HCT116 (cell line): ENCODE data around the gene THSD1. TPM values are rescaled to one million over a fixed set of nuclear protein-coding genes. Genes with fewer than 3 reads are reported as not detected.

Source experiments
- ATAC-seq: fragments of 200-7000 bp; cut with Tn5 transposase; 2 replicates; pipeline ENCODE4 v1.9.1; 2020; ENCODE audit warnings: mild to moderate bottlenecking, moderate library complexity
- BruUV-seq: library from RNA; stranded (reverse); fragments of 400-500 nt; replicated peaks from 2 replicates; lab custom pipeline; 2021; lab: Mats Ljungman, UMichigan
- CTCF ChIA-PET: fragments of 300-600 bp; sonication (Branson Sonifier 250); formaldehyde crosslinking; loops from one replicate; lab custom pipeline; 2021; ENCODE audit warnings: antibody characterized with exemption; lab: Charles Lee
- POLR2A ChIA-PET: fragments of 300-600, 350-600 bp; sonication (Branson Sonifier 250); formaldehyde crosslinking; loops from one replicate; lab custom pipeline; 2021; ENCODE audit warnings: antibody characterized with exemption; lab: Charles Lee
- RAD21 ChIA-PET, 2 experiments: fragments of 300-600 bp; sonication (Branson Sonifier 250); formaldehyde crosslinking; loops; one replicate each; lab custom pipeline; 2023; ENCODE audit warnings: low total read pairs in 2 of 2; ENCODE audit not compliant: uncharacterized antibody in 2 of 2, unreplicated experiment in 2 of 2, low non-redundant PET in 1 of 2; lab: Charles Lee
- DNase-seq: peaks from one replicate; pipeline ENCODE4 v3.0.0-alpha.2; 2010; ENCODE audit warnings: low read depth, low spot score
- H2AFZ ChIP-seq: fragments of 200-600 bp; shearing (Covaris generic), sonication (generic); 2 replicates; pipeline ENCODE4 v1.6.1; 2017; ENCODE audit warnings: low read depth, mixed run types, mixed read lengths, antibody characterized with exemption, low read length; ENCODE audit not compliant: poor library complexity, severe bottlenecking
- H3K27ac ChIP-seq: 2 replicates; pipeline ENCODE4 v1.5.1; 2012; ENCODE audit warnings: low read depth, low read length
- H3K27me3 ChIP-seq: fragments of 200-600 bp; sonication (generic); 2 replicates; pipeline ENCODE4 v1.6.1; 2016; ENCODE audit warnings: mixed run types, low read length, mixed read lengths; ENCODE audit not compliant: insufficient read depth
- H3K36me3 ChIP-seq, 2 experiments: fragments of 200-500 bp in 1 of 2; fragments of 200-600 bp in 1 of 2; sonication (Bioruptor generic) in 1 of 2; sonication (generic) in 1 of 2; 2 replicates each; pipeline versions ENCODE4 v1.5.1 to v1.6.1; 2014 to 2016; ENCODE audit warnings: low read length in 2 of 2, inconsistent platforms in 1 of 2, mixed read lengths in 1 of 2, mixed run types in 1 of 2; ENCODE audit not compliant: insufficient read depth in 2 of 2, control insufficient read depth in 1 of 2
- H3K4me1 ChIP-seq, 2 experiments: fragments of 200-600 bp in 1 of 2; sonication (generic) in 1 of 2; 2 replicates each; pipeline versions ENCODE4 v1.5.1 to v1.6.1; 2012 to 2017; ENCODE audit warnings: low read length in 2 of 2, inconsistent platforms in 1 of 2, mild to moderate bottlenecking in 1 of 2, mixed read lengths in 1 of 2, mixed run types in 1 of 2, moderate library complexity in 1 of 2; ENCODE audit not compliant: insufficient read depth in 2 of 2, control insufficient read depth in 1 of 2
- H3K4me2 ChIP-seq: fragments of 200-600 bp; sonication (generic); 2 replicates; pipeline ENCODE4 v1.6.1; 2017; ENCODE audit warnings: mixed run types, low read length, mixed read lengths
- H3K4me3 ChIP-seq, 2 experiments: fragments of 200-600 bp in 1 of 2; sonication (generic) in 1 of 2; replicated peaks in 1 of 2; 2 replicates each; pipeline ENCODE4 v1.5.1; 2011 to 2016; ENCODE audit warnings: low read length in 2 of 2, control low read depth in 1 of 2, low read depth in 1 of 2, mild to moderate bottlenecking in 1 of 2, mixed read lengths in 1 of 2, mixed run types in 1 of 2
- H3K79me2 ChIP-seq: fragments of 200-600 bp; sonication (generic); 2 replicates; pipeline ENCODE4 v1.6.1; 2017; ENCODE audit warnings: mild to moderate bottlenecking, mixed run types, low read length, moderate library complexity, mixed read lengths; ENCODE audit not compliant: insufficient read depth
- H3K9ac ChIP-seq: fragments of 200-600 bp; sonication (generic); 2 replicates; pipeline ENCODE4 v1.6.1; 2016; ENCODE audit warnings: low read length, mixed read lengths
- H3K9me2 ChIP-seq: fragments of 200-600 bp; sonication (generic), shearing (Covaris generic); 2 replicates; pipeline ENCODE4 v1.6.1; 2017; ENCODE audit warnings: mixed run types, mild to moderate bottlenecking, moderate library complexity; ENCODE audit not compliant: insufficient read depth
- H3K9me3 ChIP-seq, 2 experiments: fragments of 200-500 bp in 1 of 2; fragments of 200-600 bp in 1 of 2; sonication (Bioruptor generic) in 1 of 2; sonication (generic) in 1 of 2; 2 replicates each; pipeline ENCODE4 v1.6.1; 2014 to 2017; ENCODE audit warnings: low read length in 2 of 2, mixed read lengths in 2 of 2, inconsistent platforms in 1 of 2, low read depth in 1 of 2, mild to moderate bottlenecking in 1 of 2, mixed run types in 1 of 2, moderate library complexity in 1 of 2; ENCODE audit not compliant: control insufficient read depth in 1 of 2, insufficient read depth in 1 of 2
- H4K20me1 ChIP-seq: fragments of 200-600 bp; sonication (generic), shearing (Covaris generic); 2 replicates; pipeline ENCODE4 v1.6.1; 2017; ENCODE audit warnings: mixed run types, mild to moderate bottlenecking, moderate library complexity; ENCODE audit not compliant: insufficient read depth
- ATF3 ChIP-seq: IDR thresholded peaks from 2 replicates; pipeline ENCODE4 v1.6.1; 2012
- CBX3 ChIP-seq: IDR thresholded peaks from 2 replicates; pipeline ENCODE4 v1.6.1; 2012; ENCODE audit warnings: low read depth
- CEBPB ChIP-seq: IDR thresholded peaks from 2 replicates; pipeline ENCODE4 v1.6.1; 2012; ENCODE audit warnings: low read depth
- EGR1 ChIP-seq: IDR thresholded peaks from 2 replicates; pipeline ENCODE4 v1.6.1; 2012; ENCODE audit warnings: low read depth
- ELF1 ChIP-seq: IDR thresholded peaks from 2 replicates; pipeline ENCODE4 v1.6.1; 2012; ENCODE audit warnings: low read depth, borderline replicate concordance
- EZH2 ChIP-seq: fragments of 200-600 bp; sonication (generic); IDR thresholded peaks from 2 replicates; pipeline ENCODE4 v1.6.1; 2017; ENCODE audit warnings: antibody characterized with exemption, mixed run types
- EZH2phosphoT487 ChIP-seq: fragments of 200-600 bp; IDR thresholded peaks from 2 replicates; pipeline ENCODE4 v1.6.1; 2018; ENCODE audit warnings: antibody characterized with exemption, borderline replicate concordance
- FOSL1 ChIP-seq: IDR thresholded peaks from 2 replicates; pipeline ENCODE4 v1.6.1; 2012; ENCODE audit warnings: low read depth
- JUND ChIP-seq: IDR thresholded peaks from 2 replicates; pipeline ENCODE4 v1.6.1; 2012
- MAX ChIP-seq: IDR thresholded peaks from 2 replicates; pipeline ENCODE4 v1.6.1; 2012
- POLR2A ChIP-seq: IDR thresholded peaks from 2 replicates; pipeline ENCODE4 v1.7.0; 2011; ENCODE audit warnings: borderline replicate concordance; ENCODE audit not compliant: insufficient read depth, insufficient read length; ENCODE audit errors: extremely low read depth
- RAD21 ChIP-seq: IDR thresholded peaks from 2 replicates; pipeline ENCODE4 v1.6.1; 2012; ENCODE audit warnings: low read depth, mild to moderate bottlenecking
- SP1 ChIP-seq: IDR thresholded peaks from 2 replicates; pipeline ENCODE4 v1.6.1; 2012; ENCODE audit warnings: low read depth
- SRF ChIP-seq: IDR thresholded peaks from 2 replicates; pipeline ENCODE4 v1.6.1; 2012; ENCODE audit warnings: low read depth
- TCF7L2 ChIP-seq: IDR thresholded peaks from 2 replicates; pipeline ENCODE4 v1.7.0; 2011; ENCODE audit warnings: borderline replicate concordance, inconsistent platforms; ENCODE audit not compliant: insufficient read depth, insufficient read length; ENCODE audit errors: extremely low read depth
- YY1 ChIP-seq: IDR thresholded peaks from 2 replicates; pipeline ENCODE4 v1.6.1; 2011; ENCODE audit warnings: low read length, low read depth, moderate library complexity, mild to moderate bottlenecking; ENCODE audit not compliant: insufficient replicate concordance; ENCODE audit errors: extremely low read depth
- ZFX ChIP-seq: fragments of 450-650 bp; IDR thresholded peaks from 2 replicates; pipeline ENCODE4 v1.6.1; 2017
- ZNF274 ChIP-seq: fragments of 200-500 bp; sonication (Bioruptor generic); IDR thresholded peaks from 2 replicates; pipeline ENCODE4 v1.6.1; 2014; ENCODE audit warnings: mild to moderate bottlenecking, low read depth, low read length, inconsistent platforms
- intact Hi-C: fragments of 100-400 bp; cut with micrococcal nuclease; formaldehyde crosslinking; loops from 2 replicates; pipeline ENCODE4 v1.10.0; 2022
- total RNA-seq: library from RNA; stranded (reverse); gene quantifications from one replicate; pipeline ENCODE4 v1.2.1, GENCODE V29; 2021; ENCODE audit not compliant: unreplicated experiment
- TF ChIP-seq, protein P1 (sequence below): IDR thresholded peaks from 2 replicates; pipeline ENCODE4 v1.6.1; 2011; ENCODE audit warnings: mild to moderate bottlenecking, low read length, moderate library complexity; ENCODE audit not compliant: insufficient replicate concordance; ENCODE audit errors: extremely low read depth
- TF ChIP-seq, protein P2 (sequence below): IDR thresholded peaks from 2 replicates; pipeline ENCODE4 v1.6.1; 2012; ENCODE audit warnings: low read depth

THSD1 gene
- total RNA-seq, 1 experiment from 2014 or later = 0.76 TPM

DNA sequence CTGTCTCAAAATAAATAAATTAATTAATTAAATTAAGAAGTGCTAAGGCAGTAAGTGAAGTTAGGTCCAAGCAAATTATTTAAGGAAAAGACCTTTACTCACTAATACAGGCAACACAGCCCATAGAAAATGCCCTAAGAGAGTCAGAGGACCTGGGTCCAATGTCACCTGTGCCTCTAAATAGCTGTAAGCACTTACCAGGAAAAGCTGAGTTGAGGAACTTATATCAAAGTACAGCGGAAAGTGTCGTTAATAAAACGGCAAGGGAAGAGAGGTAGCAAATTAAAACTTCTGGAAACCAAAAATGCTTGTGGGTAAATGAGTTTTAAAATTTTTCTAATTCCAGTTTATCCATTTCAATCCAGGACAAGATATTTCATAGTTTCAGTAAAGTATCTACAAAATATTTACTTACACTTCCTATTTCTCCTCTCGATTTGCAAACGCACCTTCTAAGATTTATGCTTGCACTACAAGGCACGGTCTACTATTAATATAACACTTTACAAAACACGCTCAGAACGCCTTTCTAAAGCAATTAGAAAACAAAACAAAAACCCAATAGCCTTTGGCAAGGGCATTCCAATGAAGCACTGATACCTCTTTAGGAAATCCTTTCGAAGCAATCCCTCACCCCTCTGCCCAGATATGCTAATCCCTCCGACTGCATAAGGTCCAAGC lies 43.5 kb upstream of the THSD1 start:
- Histone ChIP-seq H3K9me3 (no peaks in the 10 kb centered on the region), H3K79me2 (peaks cover 49% of the 10 kb centered on the region), H3K4me3 (peak overlapping the region; percentile 74 to 84), H3K4me1 (peaks cover 22 to 33% of the 10 kb centered on the region in 2 experiments), H3K27me3 (no peaks in the 10 kb centered on the region), H3K9ac (peak overlapping the region; percentile 98), H3K27ac (peak overlapping the region; percentile 98), H3K36me3 (no peaks in the 10 kb centered on the region), H3K4me2 (peak overlapping the region; percentile 69), H3K9me2 (no peaks in the 10 kb centered on the region), H4K20me1 (no peaks in the 10 kb centered on the region), H2AFZ (no peak overlapping the region)
- TSS peak; percentile 52 for BruUV-seq
- CTCF ChIA-PET = interaction anchor here (0.5 to 3.6 kb wide), 12 partner anchors 15 to 322 kb away, joined by 3 to 43 read pairs (median 6); partner anchors contain the start of gene NEK5
- TF ChIP-seq, protein P1, sequence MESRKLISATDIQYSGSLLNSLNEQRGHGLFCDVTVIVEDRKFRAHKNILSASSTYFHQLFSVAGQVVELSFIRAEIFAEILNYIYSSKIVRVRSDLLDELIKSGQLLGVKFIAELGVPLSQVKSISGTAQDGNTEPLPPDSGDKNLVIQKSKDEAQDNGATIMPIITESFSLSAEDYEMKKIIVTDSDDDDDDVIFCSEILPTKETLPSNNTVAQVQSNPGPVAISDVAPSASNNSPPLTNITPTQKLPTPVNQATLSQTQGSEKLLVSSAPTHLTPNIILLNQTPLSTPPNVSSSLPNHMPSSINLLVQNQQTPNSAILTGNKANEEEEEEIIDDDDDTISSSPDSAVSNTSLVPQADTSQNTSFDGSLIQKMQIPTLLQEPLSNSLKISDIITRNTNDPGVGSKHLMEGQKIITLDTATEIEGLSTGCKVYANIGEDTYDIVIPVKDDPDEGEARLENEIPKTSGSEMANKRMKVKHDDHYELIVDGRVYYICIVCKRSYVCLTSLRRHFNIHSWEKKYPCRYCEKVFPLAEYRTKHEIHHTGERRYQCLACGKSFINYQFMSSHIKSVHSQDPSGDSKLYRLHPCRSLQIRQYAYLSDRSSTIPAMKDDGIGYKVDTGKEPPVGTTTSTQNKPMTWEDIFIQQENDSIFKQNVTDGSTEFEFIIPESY = no peak
- TF ChIP-seq EZH2 (no peak), CEBPB (no peak), CBX3 (no peak), JUND (no peak), ELF1 (no peak), MAX (no peak), POLR2A (no peak), ATF3 (no peak), SRF (no peak), TCF7L2 (no peak), ZFX (no peak), EGR1 (no peak), ZNF274 (no peak), SP1 (no peak), YY1 (no peak), EZH2phosphoT487 (no peak), RAD21 (no peak), FOSL1 (no peak)
- TF ChIP-seq, protein P2, sequence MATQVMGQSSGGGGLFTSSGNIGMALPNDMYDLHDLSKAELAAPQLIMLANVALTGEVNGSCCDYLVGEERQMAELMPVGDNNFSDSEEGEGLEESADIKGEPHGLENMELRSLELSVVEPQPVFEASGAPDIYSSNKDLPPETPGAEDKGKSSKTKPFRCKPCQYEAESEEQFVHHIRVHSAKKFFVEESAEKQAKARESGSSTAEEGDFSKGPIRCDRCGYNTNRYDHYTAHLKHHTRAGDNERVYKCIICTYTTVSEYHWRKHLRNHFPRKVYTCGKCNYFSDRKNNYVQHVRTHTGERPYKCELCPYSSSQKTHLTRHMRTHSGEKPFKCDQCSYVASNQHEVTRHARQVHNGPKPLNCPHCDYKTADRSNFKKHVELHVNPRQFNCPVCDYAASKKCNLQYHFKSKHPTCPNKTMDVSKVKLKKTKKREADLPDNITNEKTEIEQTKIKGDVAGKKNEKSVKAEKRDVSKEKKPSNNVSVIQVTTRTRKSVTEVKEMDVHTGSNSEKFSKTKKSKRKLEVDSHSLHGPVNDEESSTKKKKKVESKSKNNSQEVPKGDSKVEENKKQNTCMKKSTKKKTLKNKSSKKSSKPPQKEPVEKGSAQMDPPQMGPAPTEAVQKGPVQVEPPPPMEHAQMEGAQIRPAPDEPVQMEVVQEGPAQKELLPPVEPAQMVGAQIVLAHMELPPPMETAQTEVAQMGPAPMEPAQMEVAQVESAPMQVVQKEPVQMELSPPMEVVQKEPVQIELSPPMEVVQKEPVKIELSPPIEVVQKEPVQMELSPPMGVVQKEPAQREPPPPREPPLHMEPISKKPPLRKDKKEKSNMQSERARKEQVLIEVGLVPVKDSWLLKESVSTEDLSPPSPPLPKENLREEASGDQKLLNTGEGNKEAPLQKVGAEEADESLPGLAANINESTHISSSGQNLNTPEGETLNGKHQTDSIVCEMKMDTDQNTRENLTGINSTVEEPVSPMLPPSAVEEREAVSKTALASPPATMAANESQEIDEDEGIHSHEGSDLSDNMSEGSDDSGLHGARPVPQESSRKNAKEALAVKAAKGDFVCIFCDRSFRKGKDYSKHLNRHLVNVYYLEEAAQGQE = no peak
- intact Hi-C loops = loop anchor here (1.0 to 10.0 kb wide), 5 partner anchors 106 to 647 kb away; partner anchors contain the start of genes ALG11, ATP7B, DHRS12 and NEK3
- POLR2A ChIA-PET = interaction anchor here (1.0 to 2.3 kb wide), 4 partner anchors 8 to 106 kb away, joined by 3 to 12 read pairs (median 4); no protein-coding TSS in a partner anchor
- DNase-seq = no peak
- no peak for ATAC-seq
- RAD21 ChIA-PET = interaction anchor here in 1 of 2 experiments (1.6 kb wide), 1 partner anchor 106 kb away, joined by 11 read pairs; no protein-coding TSS in a partner anchor
